GM19452 (cell line): ENCODE results near the gene DTWD1.
A peak's percentile ranks its signal among the peaks of the same experiment; 100 is the strongest.
"Not testable (repeated sequence)": the region's sequence is repeated elsewhere in the genome, so short reads cannot be mapped to it uniquely, and the experiment has no call there.

Source experiments
- ATAC-seq: cut with Tn5 transposase; IDR thresholded peaks from one replicate; pipeline ENCODE4 v1.9.1; 2021; ENCODE audit not compliant: unreplicated experiment

DTWD1 gene

GRCh38 chr15:49620658-49621368 lies at the start of gene DTWD1, which contains the start of gene FAM227B:
Gene DTWD1 (plus strand): TSS chr15:49621048. CDS start chr15:49625168, 4,120 bp downstream.
Gene FAM227B (minus strand): TSS chr15:49620818. CDS start chr15:49615171, 5,647 bp downstream.
- peak; percentile 98 for ATAC-seq

GRCh38 chr15:49573421-49573820 lies 47.4 kb upstream of the DTWD1 start:
- no peak for ATAC-seq

DNA sequence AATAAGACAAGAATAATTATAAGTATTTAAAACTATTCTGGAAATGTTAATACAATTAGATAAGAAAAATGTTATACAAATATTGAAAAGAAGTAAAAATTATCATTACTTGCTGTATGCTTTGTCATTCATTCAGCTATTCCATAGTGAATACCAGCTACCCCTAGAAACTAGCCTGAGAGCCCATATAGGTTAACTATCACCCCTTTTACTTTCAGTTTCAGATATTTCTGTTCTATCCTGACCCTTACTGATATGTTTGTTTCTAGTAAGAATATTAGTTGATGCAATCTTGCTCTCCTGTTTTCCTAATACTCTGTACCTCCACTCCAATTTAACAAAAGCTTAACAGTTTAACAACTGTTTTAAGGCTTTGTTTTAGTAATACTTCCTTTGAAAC lies 31.8 kb upstream of the DTWD1 start:
- ATAC-seq: peak; percentile 75

- ATAC-seq: not testable (repeated sequence)
These were observed 28.0 kb upstream of the DTWD1 start for GRCh38 chr15:49592829-49593316.

GRCh38 chr15:49604625-49605409 lies 16.0 kb upstream of the DTWD1 start:
- no peak for ATAC-seq

GRCh38 chr15:49605588-49605987 lies 15.3 kb upstream of the DTWD1 start:
- ATAC-seq: no peak

- no peak for ATAC-seq
These were observed 14.3 kb upstream of the DTWD1 start for GRCh38 chr15:49606594-49606993.

DNA sequence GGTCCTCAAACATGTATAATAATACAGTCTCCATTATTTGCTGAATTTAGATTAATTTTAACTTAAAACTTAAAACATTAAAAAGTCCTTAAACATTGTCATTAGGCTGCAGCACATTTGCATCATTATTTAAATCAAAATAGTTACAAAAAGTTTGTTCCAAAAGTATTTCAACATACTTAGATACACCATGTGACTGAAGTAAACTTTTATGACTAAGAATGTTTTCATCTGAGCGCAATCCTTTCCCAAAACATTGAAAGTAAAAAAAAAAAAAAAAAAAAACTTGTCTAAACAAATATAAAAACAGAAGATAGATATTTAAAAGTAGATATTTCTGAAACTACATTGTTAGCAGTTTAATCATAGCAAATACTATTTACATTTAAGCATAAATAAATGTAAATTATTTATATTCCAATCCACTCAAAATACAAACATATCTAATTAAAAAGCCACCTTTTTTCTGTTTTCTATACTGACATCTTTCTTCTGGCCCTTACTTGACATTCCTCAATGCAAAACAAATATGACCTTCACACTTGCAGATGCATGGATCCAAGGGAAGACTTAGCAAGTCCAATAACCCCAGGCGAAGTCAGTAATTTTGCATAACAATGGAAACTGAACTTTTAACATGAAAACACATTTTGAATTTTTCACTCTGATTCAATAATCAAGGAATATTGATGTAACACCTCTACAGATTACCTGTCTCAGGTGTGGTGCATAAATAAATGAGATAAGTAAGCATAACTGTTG lies 10.5 kb upstream of the DTWD1 start:
- no peak for ATAC-seq

DNA sequence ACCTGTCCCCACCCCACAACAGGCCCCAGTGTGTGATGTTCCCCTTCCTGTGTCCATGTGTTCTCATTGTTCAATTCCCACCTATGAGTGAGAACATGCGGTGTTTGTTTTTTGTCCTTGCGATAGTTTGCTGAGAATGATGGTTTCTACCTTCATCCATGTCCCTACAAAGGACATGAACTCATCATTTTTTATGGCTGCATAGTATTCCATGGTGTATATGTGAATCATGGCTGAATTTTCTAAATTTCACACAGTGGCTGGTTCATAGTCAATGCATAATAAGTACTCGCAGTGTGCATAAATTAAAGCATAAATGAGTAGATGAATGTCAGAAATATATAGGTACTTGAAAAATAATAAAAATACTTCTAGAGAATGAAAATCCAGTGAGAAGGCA lies 8.6 kb upstream of the DTWD1 start:
- not testable (repeated sequence) for ATAC-seq

- no peak for ATAC-seq
These were observed 1.6 kb upstream of the DTWD1 start for GRCh38 chr15:49619226-49619625.

- peak; percentile 5 for ATAC-seq
These were observed 649 bp upstream of the DTWD1 start for GRCh38 chr15:49620199-49620598.

- ATAC-seq: no peak
These were observed 558 bp downstream of the DTWD1 start for GRCh38 chr15:49621401-49621811.

DNA sequence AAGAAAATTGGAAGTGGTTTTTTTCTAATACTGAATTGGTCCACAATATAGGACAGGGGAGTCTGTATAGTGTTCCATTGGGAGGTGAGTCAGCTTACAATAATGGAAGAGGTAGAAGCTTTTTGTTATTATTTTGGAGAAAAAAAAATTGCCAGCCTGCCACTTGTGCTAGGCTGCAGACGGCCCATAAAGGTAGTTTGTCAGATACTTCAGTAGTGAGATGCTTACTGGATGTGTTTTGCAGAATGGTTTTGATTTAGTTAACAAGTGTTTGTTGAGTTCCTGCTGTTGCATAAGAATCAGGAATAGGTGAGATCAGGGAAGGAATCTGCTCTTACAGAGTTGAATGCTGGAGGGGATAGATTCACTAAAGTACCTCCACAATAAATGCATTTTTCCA lies 1.0 kb downstream of the DTWD1 start:
- no peak for ATAC-seq

GRCh38 chr15:49622561-49622960 lies 1.7 kb downstream of the DTWD1 start:
- ATAC-seq: no peak

GRCh38 chr15:49624056-49624455 lies 3.2 kb downstream of the DTWD1 start:
- ATAC-seq: no peak

GRCh38 chr15:49625460-49626036 lies 4.7 kb downstream of the DTWD1 start:
- no peak for ATAC-seq

DNA sequence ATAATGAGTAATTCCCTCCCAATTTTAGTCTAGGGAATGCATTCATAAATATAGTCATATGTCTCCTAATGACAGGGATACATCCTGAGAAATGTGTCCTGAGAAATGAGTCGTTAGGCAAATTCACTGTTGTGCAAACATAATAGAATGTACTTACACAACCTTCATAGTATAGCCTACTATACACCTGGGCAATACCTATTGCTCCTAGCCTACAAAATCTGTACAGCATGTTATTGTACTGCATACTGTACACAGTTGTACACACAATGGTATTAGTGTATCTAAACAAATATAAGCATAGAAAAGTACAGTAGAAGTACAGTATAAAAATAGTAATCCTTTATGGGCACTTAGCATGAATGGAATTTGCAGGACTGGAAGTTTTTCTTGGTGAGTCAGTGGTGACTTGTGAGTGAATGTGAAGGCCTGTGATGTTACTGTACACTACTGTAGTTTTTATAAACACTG lies 6.6 kb downstream of the DTWD1 start:
- ATAC-seq: no peak

DNA sequence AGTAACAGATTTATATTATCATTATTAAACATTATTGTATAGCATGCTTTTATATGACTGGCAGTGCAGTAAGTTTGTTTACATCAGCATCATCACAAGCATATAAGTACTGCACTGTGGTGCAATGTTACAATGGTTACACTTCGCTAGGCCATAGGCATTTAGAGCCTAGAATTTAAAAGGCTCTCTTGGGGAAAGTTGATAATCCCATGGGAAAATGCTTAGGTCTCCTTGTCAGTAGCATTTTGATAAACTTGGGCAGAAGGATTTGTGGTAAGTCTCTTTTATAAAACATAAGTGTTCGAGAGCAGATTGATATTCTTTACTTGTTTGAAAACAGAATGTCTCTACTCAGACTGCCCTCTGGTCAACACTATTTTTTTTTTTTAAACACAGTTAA lies 7.5 kb downstream of the DTWD1 start:
- ATAC-seq: no peak

DNA sequence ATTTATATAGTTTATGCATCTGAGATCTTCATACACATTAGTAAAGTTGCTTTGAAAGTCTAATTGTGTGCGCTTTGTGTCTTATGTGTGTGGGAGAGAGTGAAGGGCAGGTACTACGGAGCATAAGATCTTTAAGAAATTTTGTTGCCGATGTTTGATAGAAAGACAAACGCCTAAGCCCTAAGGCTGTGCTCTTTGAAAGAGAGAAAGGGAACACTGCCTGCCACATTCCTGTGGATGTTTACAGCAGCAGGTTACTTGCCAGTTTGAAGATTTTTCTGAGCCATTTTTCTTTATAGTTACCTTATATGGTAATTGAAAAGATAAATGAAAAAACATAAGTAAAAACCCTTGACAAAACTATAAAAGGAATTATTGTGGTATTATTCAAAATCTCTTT lies 17.0 kb downstream of the DTWD1 start:
- ATAC-seq: no peak

- no peak for ATAC-seq
These were observed 23.5 kb downstream of the DTWD1 start for GRCh38 chr15:49644364-49644794.

DNA sequence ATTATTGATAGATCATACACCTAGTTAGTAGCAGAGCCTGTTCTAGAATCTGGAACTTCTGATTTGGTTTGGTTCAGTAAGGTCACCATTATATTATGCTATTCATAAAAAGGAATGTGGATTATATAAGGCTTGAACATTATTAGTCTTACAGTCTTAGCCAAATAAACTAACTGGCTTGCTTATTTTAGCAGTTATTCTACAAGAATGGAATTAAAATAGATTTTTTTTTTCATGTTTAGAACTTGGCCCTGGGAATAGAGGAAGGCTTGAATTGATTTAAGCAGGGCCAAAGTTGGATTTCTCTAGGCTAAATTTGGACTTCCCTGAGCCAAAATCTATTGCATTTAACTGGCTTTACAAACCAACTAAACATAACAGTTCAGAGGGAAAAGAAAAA lies 24.4 kb downstream of the DTWD1 start:
- ATAC-seq: no peak
